ENCODE measurements around the gene IFIT2. TPM values are rescaled to one million over a fixed set of nuclear protein-coding genes. Genes with fewer than 3 reads are reported as not detected.

The IFIT2 gene
- total and polyA plus RNA-seq, 4 donors: 4.8 to 5.5 (median 5.2) TPM

- TF ChIP-seq TAF1 (conservative IDR thresholded peaks at IDR 0.05) (no peak), RAD21 (IDR thresholded peaks at IDR 0.05) (no peak), YY1 (IDR thresholded peaks at IDR 0.05) (no peak), ATF3 (IDR thresholded peaks at IDR 0.05) (no peak), FOXA2 (IDR thresholded peaks at IDR 0.05) (no peak), NR2F2 (IDR thresholded peaks at IDR 0.05) (no peak), EGR1 (IDR thresholded peaks at IDR 0.05; ENCODE audit: low read depth in 2 of 2) (no peak), FOXA1 (IDR thresholded peaks at IDR 0.05) (no peak), HNF4G (IDR thresholded peaks at IDR 0.05) (no peak), GABPA (IDR thresholded peaks at IDR 0.05 in 1 of 2, conservative IDR thresholded peaks at IDR 0.05 in 1 of 2) (no peak), HNF4A (conservative IDR thresholded peaks at IDR 0.05) (no peak), RXRA (IDR thresholded peaks at IDR 0.05) (no peak), REST (IDR thresholded peaks at IDR 0.05) (no peak), SP1 (IDR thresholded peaks at IDR 0.05) (no peak), CTCF (IDR thresholded peaks at IDR 0.05; ENCODE audit: low read depth, low read length, missing input control) (no peak)
- Histone ChIP-seq H3K36me3 (ENCODE audit: control insufficient read depth in 4 of 4, insufficient read depth in 3 of 4, low read depth in 1 of 4, low read length in 3 of 4) (peaks cover 5 to 23% (median 19%) of the 10 kb centered on the region in 4 donors), H3K9me3 (ENCODE audit: control insufficient read depth in 4 of 4, low read length in 3 of 4) (no peaks in the 10 kb centered on the region), H3K27ac (ENCODE audit: low read depth in 1 of 2, low read length in 2 of 2) (no peak overlapping the region), H3K4me3 (ENCODE audit: low read depth in 1 of 3, low read length in 3 of 3) (no peak overlapping the region), H3K27me3 (ENCODE audit: control insufficient read depth in 4 of 4, insufficient read depth in 4 of 4, low read length in 3 of 4) (no peaks in the 10 kb centered on the region), H3K9ac (ENCODE audit: low read depth in 1 of 2, low read length in 2 of 2) (no peak overlapping the region), H3K4me1 (ENCODE audit: control insufficient read depth in 4 of 4, insufficient read depth in 4 of 4, low read length in 3 of 4) (peaks cover 1 to 12% (median 11%) of the 10 kb centered on the region in 4 donors)
- no peak for DNase-seq (ENCODE audit: low spot score)
- WGBS: 97% methylated on average over 6 of the region's 6 CpGs
Observed at GRCh38 chr10:89308266-89308665, 6.4 kb downstream of the IFIT2 start.

GRCh38 chr10:89308736-89309135, 6.9 kb downstream of the IFIT2 start:
- Histone ChIP-seq H3K4me1 (ENCODE audit: control insufficient read depth in 4 of 4, insufficient read depth in 4 of 4, low read length in 3 of 4) (peaks cover 1 to 7% (median 6%) of the 10 kb centered on the region in 4 donors), H3K9ac (ENCODE audit: low read depth in 1 of 2, low read length in 2 of 2) (no peak overlapping the region), H3K27me3 (ENCODE audit: control insufficient read depth in 4 of 4, insufficient read depth in 4 of 4, low read length in 3 of 4) (no peaks in the 10 kb centered on the region), H3K27ac (ENCODE audit: low read depth in 1 of 2, low read length in 2 of 2) (no peak overlapping the region), H3K36me3 (ENCODE audit: control insufficient read depth in 4 of 4, insufficient read depth in 3 of 4, low read depth in 1 of 4, low read length in 3 of 4) (peaks cover 5 to 23% (median 19%) of the 10 kb centered on the region in 4 donors), H3K4me3 (ENCODE audit: low read depth in 1 of 3, low read length in 3 of 3) (no peak overlapping the region), H3K9me3 (ENCODE audit: control insufficient read depth in 4 of 4, low read length in 3 of 4) (no peaks in the 10 kb centered on the region)
- no peak for DNase-seq (ENCODE audit: low spot score)
- 97% methylated on average over 4 of the region's 4 CpGs for WGBS
- TF ChIP-seq RXRA (IDR thresholded peaks at IDR 0.05) (no peak), FOXA1 (IDR thresholded peaks at IDR 0.05) (no peak), ZBTB33 (IDR thresholded peaks at IDR 0.05) (no peak), YY1 (IDR thresholded peaks at IDR 0.05) (no peak), REST (IDR thresholded peaks at IDR 0.05) (no peak), SP1 (IDR thresholded peaks at IDR 0.05) (no peak), NR2F2 (IDR thresholded peaks at IDR 0.05) (no peak), JUND (IDR thresholded peaks at IDR 0.05) (no peak), HNF4G (IDR thresholded peaks at IDR 0.05) (no peak), FOXA2 (IDR thresholded peaks at IDR 0.05) (no peak), TAF1 (conservative IDR thresholded peaks at IDR 0.05) (no peak), EGR1 (IDR thresholded peaks at IDR 0.05; ENCODE audit: low read depth in 2 of 2) (no peak), RAD21 (IDR thresholded peaks at IDR 0.05) (no peak), HNF4A (conservative IDR thresholded peaks at IDR 0.05) (no peak), CTCF (IDR thresholded peaks at IDR 0.05; ENCODE audit: low read depth, low read length, missing input control) (no peak), MAX (IDR thresholded peaks at IDR 0.05) (no peak)

Measured in liver (tissue), 9 donors.